ENCODE measurements around the gene PLCXD1. TPM values are rescaled to one million over a fixed set of nuclear protein-coding genes. Genes with fewer than 3 reads are reported as not detected.

PLCXD1 gene
- total RNA-seq, 1 experiment from 2014 or later = 19.1 TPM

DNA sequence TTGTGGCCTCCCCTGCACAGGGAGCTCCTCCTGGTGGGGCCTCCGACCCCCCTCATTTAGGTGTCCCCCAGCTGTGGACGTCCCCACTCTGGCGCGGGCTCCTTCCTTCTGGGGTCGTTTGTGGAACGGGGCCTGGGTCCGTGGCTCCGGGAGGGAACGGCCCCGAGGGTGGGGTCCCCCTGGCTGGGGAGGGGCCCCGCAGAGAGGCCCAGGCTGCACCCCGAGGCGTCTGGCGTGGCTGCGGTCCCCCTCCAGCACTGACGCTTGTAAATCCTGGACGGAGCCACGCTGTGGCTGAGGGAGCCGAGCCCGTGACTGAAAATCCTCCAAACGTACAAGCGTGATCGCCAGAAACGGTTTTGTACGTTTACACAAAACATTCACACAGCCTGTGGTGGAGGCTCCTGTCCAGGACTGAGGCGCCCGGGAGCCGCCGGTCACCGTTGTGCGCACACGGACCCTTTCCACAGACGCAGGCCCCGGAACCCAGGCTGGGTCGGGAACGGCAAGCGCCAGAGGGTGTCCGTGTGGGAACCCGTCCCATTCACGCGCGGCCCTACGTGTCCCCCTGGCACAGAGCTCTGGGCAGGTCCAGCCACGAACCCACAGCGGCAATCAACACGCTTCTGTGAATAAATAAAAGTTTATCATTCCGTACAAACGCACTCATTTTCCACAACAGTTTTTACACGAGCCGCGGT lies 52.6 kb downstream of the PLCXD1 start:
- CTCF ChIA-PET = no interaction called here
- no peak overlapping the region for H3K4me3 Mint-ChIP-seq (ENCODE audit: low read depth, unreplicated experiment)
- peaks cover 42% of the 10 kb centered on the region for H3K36me3 Mint-ChIP-seq (ENCODE audit: insufficient read depth, unreplicated experiment)
- TF ChIP-seq, protein P1, sequence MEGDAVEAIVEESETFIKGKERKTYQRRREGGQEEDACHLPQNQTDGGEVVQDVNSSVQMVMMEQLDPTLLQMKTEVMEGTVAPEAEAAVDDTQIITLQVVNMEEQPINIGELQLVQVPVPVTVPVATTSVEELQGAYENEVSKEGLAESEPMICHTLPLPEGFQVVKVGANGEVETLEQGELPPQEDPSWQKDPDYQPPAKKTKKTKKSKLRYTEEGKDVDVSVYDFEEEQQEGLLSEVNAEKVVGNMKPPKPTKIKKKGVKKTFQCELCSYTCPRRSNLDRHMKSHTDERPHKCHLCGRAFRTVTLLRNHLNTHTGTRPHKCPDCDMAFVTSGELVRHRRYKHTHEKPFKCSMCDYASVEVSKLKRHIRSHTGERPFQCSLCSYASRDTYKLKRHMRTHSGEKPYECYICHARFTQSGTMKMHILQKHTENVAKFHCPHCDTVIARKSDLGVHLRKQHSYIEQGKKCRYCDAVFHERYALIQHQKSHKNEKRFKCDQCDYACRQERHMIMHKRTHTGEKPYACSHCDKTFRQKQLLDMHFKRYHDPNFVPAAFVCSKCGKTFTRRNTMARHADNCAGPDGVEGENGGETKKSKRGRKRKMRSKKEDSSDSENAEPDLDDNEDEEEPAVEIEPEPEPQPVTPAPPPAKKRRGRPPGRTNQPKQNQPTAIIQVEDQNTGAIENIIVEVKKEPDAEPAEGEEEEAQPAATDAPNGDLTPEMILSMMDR (IDR thresholded peaks at IDR 0.05; ENCODE audit: unreplicated experiment) = no peak
- no peaks in the 10 kb centered on the region for H3K4me1 Mint-ChIP-seq (ENCODE audit: low read depth, unreplicated experiment)
- H3K9me3 Mint-ChIP-seq (ENCODE audit: low read depth, unreplicated experiment) = peaks cover 3% of the 10 kb centered on the region
- BruUV-seq (replicated peaks) = no TSS peak
- H3K27me3 Mint-ChIP-seq (ENCODE audit: unreplicated experiment) = no peaks in the 10 kb centered on the region
- H3K27ac Mint-ChIP-seq (ENCODE audit: unreplicated experiment) = no peak overlapping the region
- intact Hi-C loops (cut with micrococcal nuclease; ENCODE audit: unreplicated experiment) = no loop called here
- DNase-seq = no peak

DNA sequence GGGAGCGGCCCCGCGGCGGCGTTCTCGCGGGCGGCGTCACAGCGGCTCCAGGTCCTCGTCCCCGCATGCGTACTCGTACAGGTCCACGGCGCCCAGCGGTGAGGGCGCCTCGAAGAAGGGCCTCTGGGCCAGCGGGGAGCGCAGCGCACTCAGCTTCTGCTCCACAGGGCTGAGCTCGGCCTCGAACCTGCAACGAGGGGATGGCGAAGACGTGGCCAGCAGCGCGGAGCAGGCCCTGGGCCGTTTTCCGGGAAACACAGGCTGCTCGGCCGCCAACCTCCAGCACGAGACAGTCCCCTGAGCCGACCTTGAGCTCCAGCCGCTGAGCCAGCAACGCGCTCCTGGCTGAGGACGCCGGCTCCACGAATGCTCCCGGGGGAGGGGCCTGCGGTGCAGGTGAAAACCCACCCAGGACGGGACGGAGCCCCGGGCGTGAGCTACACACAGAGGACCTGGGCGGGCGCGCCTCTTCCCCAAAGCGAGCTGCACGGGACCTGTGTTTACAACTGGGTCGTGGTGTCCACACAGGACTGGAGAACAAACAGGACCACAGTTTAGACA lies 53.2 kb downstream of the PLCXD1 start:
- peaks cover 44% of the 10 kb centered on the region for H3K36me3 Mint-ChIP-seq (ENCODE audit: insufficient read depth, unreplicated experiment)
- H3K27ac Mint-ChIP-seq (ENCODE audit: unreplicated experiment) = no peak overlapping the region
- no peak for DNase-seq
- CTCF ChIA-PET = no interaction called here
- H3K27me3 Mint-ChIP-seq (ENCODE audit: unreplicated experiment) = no peaks in the 10 kb centered on the region
- BruUV-seq (replicated peaks) = no TSS peak
- TF ChIP-seq, protein P1 (IDR thresholded peaks at IDR 0.05; ENCODE audit: unreplicated experiment) = no peak
- H3K9me3 Mint-ChIP-seq (ENCODE audit: low read depth, unreplicated experiment) = peaks cover 3% of the 10 kb centered on the region
- H3K4me1 Mint-ChIP-seq (ENCODE audit: low read depth, unreplicated experiment) = no peaks in the 10 kb centered on the region
- no peak overlapping the region for H3K4me3 Mint-ChIP-seq (ENCODE audit: low read depth, unreplicated experiment)
- intact Hi-C loops (cut with micrococcal nuclease; ENCODE audit: unreplicated experiment) = no loop called here

DNA sequence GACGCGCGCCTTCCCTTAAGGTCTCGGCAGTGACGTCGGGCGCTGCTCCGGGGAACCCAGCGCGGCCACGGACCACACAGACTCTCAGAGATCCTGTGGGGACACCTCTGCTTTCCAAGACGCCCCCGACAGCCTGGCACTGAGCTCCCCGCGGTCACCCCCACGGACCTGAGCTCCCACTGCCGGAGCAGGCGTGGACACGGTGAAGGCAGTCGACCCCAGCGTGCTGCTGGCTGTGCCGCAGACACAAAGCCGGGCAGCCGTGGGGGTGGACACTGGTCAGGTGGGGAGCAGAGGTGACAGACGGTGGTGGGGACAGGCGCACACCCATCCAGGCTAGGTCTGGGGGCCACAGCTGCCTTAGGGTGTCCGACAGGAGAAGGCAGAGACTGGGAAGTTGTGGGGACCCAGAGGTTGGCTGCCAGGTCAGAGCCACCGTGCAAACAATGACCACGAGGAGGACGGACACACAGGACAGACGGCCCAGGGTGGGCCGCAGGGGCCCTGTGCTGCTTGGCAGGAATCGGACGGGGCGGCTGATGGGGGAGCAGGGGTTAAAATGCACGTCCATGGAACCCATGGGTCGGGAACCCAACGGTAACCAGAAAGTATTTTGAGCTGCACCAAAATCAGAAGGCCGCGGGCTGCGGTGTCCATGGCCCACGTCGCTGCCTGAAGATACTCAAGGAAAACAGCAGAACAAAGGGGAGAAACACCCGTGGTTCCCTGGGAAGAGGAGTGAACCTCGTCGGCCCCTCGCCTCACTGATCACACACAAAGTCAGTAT lies 54.0 kb downstream of the PLCXD1 start:
- no peak overlapping the region for H3K4me3 Mint-ChIP-seq (ENCODE audit: low read depth, unreplicated experiment)
- H3K4me1 Mint-ChIP-seq (ENCODE audit: low read depth, unreplicated experiment) = no peaks in the 10 kb centered on the region
- H3K27me3 Mint-ChIP-seq (ENCODE audit: unreplicated experiment) = no peaks in the 10 kb centered on the region
- peaks cover 39% of the 10 kb centered on the region for H3K36me3 Mint-ChIP-seq (ENCODE audit: insufficient read depth, unreplicated experiment)
- DNase-seq = no peak
- no TSS peak for BruUV-seq (replicated peaks)
- intact Hi-C loops (cut with micrococcal nuclease; ENCODE audit: unreplicated experiment) = no loop called here
- peaks cover 3% of the 10 kb centered on the region for H3K9me3 Mint-ChIP-seq (ENCODE audit: low read depth, unreplicated experiment)
- TF ChIP-seq, protein P1 (IDR thresholded peaks at IDR 0.05; ENCODE audit: unreplicated experiment) = no peak
- no peak overlapping the region for H3K27ac Mint-ChIP-seq (ENCODE audit: unreplicated experiment)
- CTCF ChIA-PET = no interaction called here

DNA sequence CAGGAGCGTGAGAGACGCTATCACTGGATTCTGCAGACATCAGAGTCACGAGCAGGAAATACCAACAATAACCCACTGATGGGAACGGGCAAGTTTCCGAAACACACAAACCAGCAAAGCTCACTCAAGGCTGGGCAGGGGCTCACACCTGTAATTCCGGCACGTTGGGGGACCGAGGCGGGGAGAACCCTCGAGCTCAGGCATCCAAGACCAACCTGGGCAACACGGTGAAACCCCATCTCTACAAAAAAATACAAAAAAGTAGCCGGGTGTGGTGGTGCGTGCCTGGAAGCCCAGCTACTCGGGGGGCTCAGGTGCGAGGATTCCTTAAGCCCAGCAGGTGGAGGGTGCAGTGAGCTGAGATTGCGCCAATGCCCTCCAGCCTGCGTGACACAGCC lies 54.6 kb downstream of the PLCXD1 start:
- Mint-ChIP-seq H3K36me3 (ENCODE audit: insufficient read depth, unreplicated experiment) (peaks cover 39% of the 10 kb centered on the region), H3K27ac (ENCODE audit: unreplicated experiment) (no peak overlapping the region), H3K4me1 (ENCODE audit: low read depth, unreplicated experiment) (no peaks in the 10 kb centered on the region), H3K4me3 (ENCODE audit: low read depth, unreplicated experiment) (no peak overlapping the region), H3K9me3 (ENCODE audit: low read depth, unreplicated experiment) (peaks cover 3% of the 10 kb centered on the region), H3K27me3 (ENCODE audit: unreplicated experiment) (no peaks in the 10 kb centered on the region)
- TF ChIP-seq, protein P1 (IDR thresholded peaks at IDR 0.05; ENCODE audit: unreplicated experiment) = no peak
- CTCF ChIA-PET = no interaction called here
- intact Hi-C loops (cut with micrococcal nuclease; ENCODE audit: unreplicated experiment) = no loop called here
- DNase-seq = no peak
- BruUV-seq (replicated peaks) = no TSS peak
